GM12878 (cell line): Measurements from ENCODE around the gene GSG1L. TPM values are rescaled to one million over a fixed set of nuclear protein-coding genes. Genes with fewer than 3 reads are reported as not detected.

Experiments used
- ATAC-seq: fragments of 200-7000 bp; cut with Tn5 transposase; 3 replicates; pipeline ENCODE4 v1.9.1; 2020; ENCODE audit warnings: mild to moderate bottlenecking, moderate library complexity
- BruUV-seq: library from RNA; stranded (reverse); fragments of 400-500 nt; replicated peaks from 2 replicates; lab custom pipeline; 2021; lab: Mats Ljungman, UMichigan
- CTCF ChIA-PET: fragments of 300-600 bp; sonication (Branson Sonifier 250); formaldehyde crosslinking; extraction: SDS; loops from one replicate; lab custom pipeline; 2021; ENCODE audit warnings: inconsistent platforms; lab: Yijun Ruan, JAX
- POLR2A ChIA-PET: fragments of 350-600 bp; formaldehyde crosslinking; extraction: SDS; loops from one replicate; lab custom pipeline; 2021; ENCODE audit warnings: inconsistent platforms; lab: Charles Lee
- RAD21 ChIA-PET: fragments of 300-600 bp; sonication (Branson Sonifier 250); formaldehyde crosslinking; loops from one replicate; lab custom pipeline; 2023; ENCODE audit warnings: antibody characterized with exemption; ENCODE audit not compliant: unreplicated experiment; lab: Charles Lee
- SMC1A ChIA-PET: fragments of 300-600 bp; sonication (Branson Sonifier 250); formaldehyde crosslinking; loops from one replicate; lab custom pipeline; 2023; ENCODE audit not compliant: unreplicated experiment, uncharacterized antibody; lab: Charles Lee
- DNase-seq: peaks from one replicate; pipeline ENCODE4 v3.0.0-alpha.2; 2011; ENCODE audit warnings: low read depth, low spot score
- FAIRE-seq: peaks from 3 replicates; lab custom pipeline; 2011; peaks lifted over from hg19 to GRCh38; lab: Jason Lieb, UNC
- H2AFZ ChIP-seq: 2 replicates; pipeline ENCODE4 v1.6.0; 2011; ENCODE audit warnings: low read depth, low read length, control low read depth; ENCODE audit not compliant: control insufficient read depth
- H3K27ac ChIP-seq: 2 replicates; pipeline ENCODE4 v1.5.1; 2011; ENCODE audit warnings: control low read depth; ENCODE audit not compliant: control insufficient read depth, insufficient read depth
- H3K27me3 ChIP-seq, 2 experiments: replicated peaks in 1 of 2; 2 replicates each; pipeline versions ENCODE4 v1.6.0 to v1.6.1; 2011; ENCODE audit warnings: low read length in 1 of 2; ENCODE audit not compliant: control insufficient read depth in 2 of 2, insufficient read depth in 2 of 2
- H3K36me3 ChIP-seq, 2 experiments: 2 replicates each; pipeline ENCODE4 v1.5.1; 2011; ENCODE audit warnings: low read length in 1 of 2; ENCODE audit not compliant: control insufficient read depth in 2 of 2, insufficient read depth in 2 of 2
- H3K4me1 ChIP-seq: 2 replicates; pipeline ENCODE4 v1.6.1; 2011; ENCODE audit warnings: mild to moderate bottlenecking, low read length, moderate library complexity, mixed read lengths; ENCODE audit not compliant: control insufficient read depth, insufficient read depth
- H3K4me2 ChIP-seq: 2 replicates; pipeline ENCODE4 v1.6.0; 2011; ENCODE audit warnings: control low read depth; ENCODE audit not compliant: control insufficient read depth, insufficient read depth
- H3K4me3 ChIP-seq: fragments of 200-600 bp; sonication (generic); 2 replicates; pipeline ENCODE4 v1.5.1; 2016
- H3K79me2 ChIP-seq: 2 replicates; pipeline ENCODE4 v1.6.0; 2011; ENCODE audit warnings: low read length; ENCODE audit not compliant: control insufficient read depth, insufficient read depth
- H3K9ac ChIP-seq: 2 replicates; pipeline ENCODE4 v1.8.0; 2011; ENCODE audit warnings: low read length, control low read depth, mixed read lengths; ENCODE audit not compliant: control insufficient read depth, insufficient read depth
- H3K9me3 ChIP-seq: replicated peaks from 3 replicates; pipeline ENCODE4 v1.5.1; 2011; ENCODE audit warnings: mild to moderate bottlenecking, low read length; ENCODE audit not compliant: control insufficient read depth, insufficient read depth
- H4K20me1 ChIP-seq: 2 replicates; pipeline ENCODE4 v1.6.0; 2011; ENCODE audit not compliant: control insufficient read depth, insufficient read depth
- BMI1 ChIP-seq: fragments of 450-650 bp; IDR thresholded peaks from 2 replicates; pipeline ENCODE4 v1.6.1; 2016; ENCODE audit warnings: mild to moderate bottlenecking, moderate library complexity, borderline replicate concordance
- ELK1 ChIP-seq: IDR thresholded peaks from 2 replicates; pipeline ENCODE4 v1.6.1; 2012; ENCODE audit warnings: low read depth, low read length, improper control_type of control experiment
- IRF4 ChIP-seq: IDR thresholded peaks from 2 replicates; pipeline ENCODE4 v1.6.1; 2011; ENCODE audit warnings: low read depth, low read length
- POLR2AphosphoS2 ChIP-seq: IDR thresholded peaks from 2 replicates; pipeline ENCODE4 v1.6.1; 2011; ENCODE audit warnings: low read depth, mild to moderate bottlenecking, low read length, improper control_type of control experiment, moderate library complexity
- SMC3 ChIP-seq: IDR thresholded peaks from 2 replicates; pipeline ENCODE4 v1.6.1; 2011; ENCODE audit warnings: low read length, improper control_type of control experiment, borderline replicate concordance
- TBL1XR1 ChIP-seq: IDR thresholded peaks from 2 replicates; pipeline ENCODE4 v1.6.1; 2012; ENCODE audit warnings: low read depth, low read length, improper control_type of control experiment
- YBX1 ChIP-seq: fragments of 450-650 bp; IDR thresholded peaks from 2 replicates; pipeline ENCODE4 v1.6.1; 2016; ENCODE audit warnings: antibody characterized with exemption
- ZBTB33 ChIP-seq: fragments of 450-650 bp; IDR thresholded peaks from 2 replicates; pipeline ENCODE4 v1.6.1; 2017; ENCODE audit warnings: mild to moderate bottlenecking
- WGBS: methylation state at CpG from one replicate; pipeline ENCODE4 v1.1.6; 2016; ENCODE audit warnings: low lambda C conversion rate; ENCODE audit not compliant: insufficient replicate concordance, insufficient coverage; ENCODE audit errors: missing lambda C conversion rate; 5-methylcytosine and 5-hydroxymethylcytosine counted together
- in situ Hi-C: fragments of 300-500 bp; cut with MboI; formaldehyde crosslinking; loops from 9 replicates; pipeline ENCODE4 v1.14.3; 2018; ENCODE audit warnings: mixed read lengths
- intact Hi-C: fragments of 100-400 bp; cut with micrococcal nuclease; formaldehyde crosslinking; loops from one replicate; pipeline ENCODE4 v1.14.2; 2022; ENCODE audit not compliant: unreplicated experiment
- polyA plus RNA-seq, 11 experiments: library from polyadenylated mRNA; depleted of rRNA in 4 of 11; unstranded in 6 of 11; stranded (reverse) in 5 of 11; fragments of >200 nt; fragmentation: Nextera tagmentation in 4 of 11; fragmentation: Illumina TruSeq in 1 of 11; extraction: Ambion mirVana in 4 of 11; extraction: Trizol in 1 of 11; gene quantifications; 1 replicate in 1 of 11; 2 replicates in 10 of 11; pipeline versions ENCODE4 v1.2.1 to v1.2.3, GENCODE V29; 2011 to 2016; ENCODE audit warnings: inconsistent platforms in 2 of 11, missing spikeins in 2 of 11, low read depth in 1 of 11
- total RNA-seq, 4 experiments: library from RNA; depleted of rRNA in 3 of 4; stranded (reverse); fragments of >200 nt in 3 of 4; fragmentation: Illumina TruSeq in 1 of 4; extraction: Trizol in 1 of 4; gene quantifications; 2 replicates each; pipeline versions ENCODE4 v1.2.1 to v1.2.3, GENCODE V29; 2013 to 2021

The GSG1L gene
- total and polyA plus RNA-seq, 10 of the 15 experiments (the other 5 are each of a cell fraction or from before 2014, with no cell fraction given), result not detected

- Histone ChIP-seq H3K27me3 (no peaks in the 10 kb centered on the region), H3K79me2 (no peaks in the 10 kb centered on the region), H4K20me1 (no peaks in the 10 kb centered on the region), H2AFZ (no peak overlapping the region), H3K9me3 (no peaks in the 10 kb centered on the region), H3K4me2 (no peak overlapping the region), H3K36me3 (no peaks in the 10 kb centered on the region), H3K27ac (no peak overlapping the region), H3K9ac (no peak overlapping the region), H3K4me1 (no peaks in the 10 kb centered on the region), H3K4me3 (no peak overlapping the region)
- ChIA-PET CTCF (no interaction called here), RAD21 (no interaction called here), SMC1A (no interaction called here), POLR2A (no interaction called here)
- no peak for FAIRE-seq
- in situ Hi-C loops, result no loop called here
- BruUV-seq, result no TSS peak
- WGBS, result 0% methylated on average over 2 of the region's 2 CpGs
- ATAC-seq, result no peak
- no peak for TF ChIP-seq TBL1XR1
- no peak for TF ChIP-seq POLR2AphosphoS2
- no peak for TF ChIP-seq ELK1
- DNase-seq, result no peak
- intact Hi-C loops, result no loop called here
Observed at GRCh38 chr16:27911486-27911885, 152.0 kb downstream of the GSG1L start.

GRCh38 chr16:27907457-27907972 lies 156.0 kb downstream of the GSG1L start:
- no TSS peak for BruUV-seq
- Histone ChIP-seq H3K36me3 (no peaks in the 10 kb centered on the region), H3K27ac (no peak overlapping the region), H3K9ac (no peak overlapping the region), H3K79me2 (no peaks in the 10 kb centered on the region), H4K20me1 (no peaks in the 10 kb centered on the region), H2AFZ (no peak overlapping the region), H3K9me3 (no peaks in the 10 kb centered on the region), H3K27me3 (no peaks in the 10 kb centered on the region; a peak in 1 of 4 replicates)
- WGBS, result 0% methylated on average over 1 of the region's 1 CpG
- in situ Hi-C loops, result no loop called here
- ChIA-PET CTCF (interaction anchor here (0.8 kb wide), 1 partner anchor 36 kb away, joined by 3 read pairs; no protein-coding TSS in a partner anchor), RAD21 (no interaction called here), POLR2A (no interaction called here)
- DNase-seq, result no peak
- no peak for FAIRE-seq
- TF ChIP-seq ZBTB33, result no peak
- no peak for TF ChIP-seq SMC3
- no peak for TF ChIP-seq IRF4
- TF ChIP-seq YBX1, result no peak
- no peak for TF ChIP-seq BMI1
- TF ChIP-seq, all 136 proteins: peak for 0
- H3K4me2 ChIP-seq, result no peak overlapping the region
- SMC1A ChIA-PET, result interaction anchor here (0.7 kb wide), 1 partner anchor 204 kb away, joined by 3 read pairs; no protein-coding TSS in a partner anchor
- H3K4me1 ChIP-seq, result no peaks in the 10 kb centered on the region
- no peak overlapping the region for H3K4me3 ChIP-seq
- no peak for ATAC-seq
- intact Hi-C loops, result no loop called here
